Transverse colon (tissue), 4 donors: ENCODE measurements around the gene PKIG.

ENCODE experiments used
- EP300 ChIP-seq: sonication (generic); formaldehyde crosslinking; IDR thresholded peaks from one replicate; pipeline ENCODE4 v1.6.1; 2017; ENCODE audit warnings: antibody characterized with exemption, low read depth
- POLR2A ChIP-seq: fragments of 450-650 bp; IDR thresholded peaks from one replicate; pipeline ENCODE4 v1.6.1; 2016; ENCODE audit warnings: antibody characterized with exemption, mild to moderate bottlenecking, moderate library complexity
- POLR2AphosphoS5 ChIP-seq, 3 donors: sonication (generic); formaldehyde crosslinking; IDR thresholded peaks; one replicate each; pipeline ENCODE4 v1.6.1; 2016; ENCODE audit warnings: antibody characterized with exemption in 3 of 3
- TF ChIP-seq, protein P1 (sequence below), 5 experiments: fragments of 200-600 bp in 3 of 5; fragments of 450-650 bp in 2 of 5; sonication (generic) in 3 of 5; IDR thresholded peaks; 1 replicate in 2 of 5; 2 replicates in 3 of 5; pipeline ENCODE4 v1.5.1; 2016 to 2017; ENCODE audit warnings: antibody characterized with exemption in 5 of 5, inconsistent platforms in 3 of 5, mild to moderate bottlenecking in 2 of 5, moderate library complexity in 1 of 5

DNA sequence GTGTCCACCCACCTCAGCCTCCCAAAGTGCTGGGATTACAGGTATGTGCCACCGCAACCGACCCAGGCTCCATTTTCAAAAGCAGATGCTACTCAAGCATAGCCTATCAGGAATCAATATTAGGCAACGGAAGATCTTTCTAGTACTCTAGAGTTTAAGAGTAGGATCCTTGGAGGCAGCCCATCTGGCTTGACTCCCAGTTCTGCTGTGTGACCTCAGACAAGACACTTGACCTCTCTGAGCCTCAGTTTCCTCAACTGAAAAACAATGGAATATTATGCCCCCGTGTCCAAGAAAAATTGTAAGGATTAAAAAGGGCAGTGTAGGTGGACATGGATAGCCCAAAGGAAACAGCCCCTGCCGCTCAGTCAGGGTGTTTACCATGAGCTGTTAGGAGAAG lies 54.7 kb downstream of the PKIG start:
- TF ChIP-seq, protein P1, sequence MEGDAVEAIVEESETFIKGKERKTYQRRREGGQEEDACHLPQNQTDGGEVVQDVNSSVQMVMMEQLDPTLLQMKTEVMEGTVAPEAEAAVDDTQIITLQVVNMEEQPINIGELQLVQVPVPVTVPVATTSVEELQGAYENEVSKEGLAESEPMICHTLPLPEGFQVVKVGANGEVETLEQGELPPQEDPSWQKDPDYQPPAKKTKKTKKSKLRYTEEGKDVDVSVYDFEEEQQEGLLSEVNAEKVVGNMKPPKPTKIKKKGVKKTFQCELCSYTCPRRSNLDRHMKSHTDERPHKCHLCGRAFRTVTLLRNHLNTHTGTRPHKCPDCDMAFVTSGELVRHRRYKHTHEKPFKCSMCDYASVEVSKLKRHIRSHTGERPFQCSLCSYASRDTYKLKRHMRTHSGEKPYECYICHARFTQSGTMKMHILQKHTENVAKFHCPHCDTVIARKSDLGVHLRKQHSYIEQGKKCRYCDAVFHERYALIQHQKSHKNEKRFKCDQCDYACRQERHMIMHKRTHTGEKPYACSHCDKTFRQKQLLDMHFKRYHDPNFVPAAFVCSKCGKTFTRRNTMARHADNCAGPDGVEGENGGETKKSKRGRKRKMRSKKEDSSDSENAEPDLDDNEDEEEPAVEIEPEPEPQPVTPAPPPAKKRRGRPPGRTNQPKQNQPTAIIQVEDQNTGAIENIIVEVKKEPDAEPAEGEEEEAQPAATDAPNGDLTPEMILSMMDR (IDR thresholded peaks at IDR 0.05): no peak
- no peak for TF ChIP-seq POLR2A
- no peak for TF ChIP-seq POLR2AphosphoS5 (IDR thresholded peaks at IDR 0.05)
- no peak for TF ChIP-seq EP300
